Activated T-cell treated with anti-CD3 and anti-CD28 coated beads, Interleukin-2, amount 50 U/mL, for 4 hours (primary cell): ENCODE results near the gene SP3. TPM values are rescaled to one million over a fixed set of nuclear protein-coding genes. Genes with fewer than 3 reads are reported as not detected.

Experiments used
- ATAC-seq, 2 donors: fragments of 200-7000 bp; cut with Tn5 transposase; one replicate each; pipeline ENCODE4 v1.10.0; 2021
- DNase-seq: peaks from one replicate; pipeline ENCODE4 v3.0.0-alpha.2; 2020
- H3K27me3 Mint-ChIP-seq: one replicate; pipeline ENCODE4 v1.8.0; 2021; ENCODE audit warnings: low read depth, mixed read lengths
- H3K36me3 Mint-ChIP-seq: one replicate; pipeline ENCODE4 v1.8.0; 2022; ENCODE audit warnings: mixed read lengths; ENCODE audit not compliant: insufficient read depth
- H3K4me1 Mint-ChIP-seq: one replicate; pipeline ENCODE4 v1.8.0; 2021; ENCODE audit warnings: low read depth, mixed read lengths
- H3K4me3 Mint-ChIP-seq: one replicate; pipeline ENCODE4 v1.8.0; 2021; ENCODE audit warnings: mild to moderate bottlenecking, moderate library complexity, mixed read lengths
- H3K9me3 Mint-ChIP-seq: one replicate; pipeline ENCODE4 v1.8.0; 2021; ENCODE audit warnings: mixed read lengths
- total RNA-seq, 3 donors: library from RNA; stranded (reverse); gene quantifications; one replicate each; pipeline ENCODE4 v1.2.1, GENCODE V29; 2021

SP3 gene
- total RNA-seq, 3 donors from 2014 or later, result 86.5 to 89.9 (median 89.9) TPM

- Mint-ChIP-seq H3K9me3 (no peaks in the 10 kb centered on the region), H3K4me1 (no peaks in the 10 kb centered on the region), H3K4me3 (no peak overlapping the region), H3K27me3 (peaks cover 7% of the 10 kb centered on the region), H3K36me3 (no peaks in the 10 kb centered on the region)
- DNase-seq (no peak), ATAC-seq (no peak)
Measured at GRCh38 chr2:173989160-173989883, 24.1 kb upstream of the SP3 start.

- Mint-ChIP-seq H3K4me1 (peaks cover 3% of the 10 kb centered on the region), H3K9me3 (no peaks in the 10 kb centered on the region), H3K36me3 (no peaks in the 10 kb centered on the region), H3K4me3 (no peak overlapping the region), H3K27me3 (peaks cover 5% of the 10 kb centered on the region)
- DNase-seq, result no peak
- no peak for ATAC-seq
Measured at GRCh38 chr2:173986805-173987204, 21.6 kb upstream of the SP3 start.

- Mint-ChIP-seq H3K36me3 (no peaks in the 10 kb centered on the region), H3K9me3 (no peaks in the 10 kb centered on the region)
- no peak for ATAC-seq
Measured at GRCh38 chr2:173985605-173985992, 20.4 kb upstream of the SP3 start.

GRCh38 chr2:173984866-173985604 is 19.9 kb upstream of the SP3 start:
- no peak for ATAC-seq

More at GRCh38 chr2:173985605-173985992, 20.4 kb upstream of the SP3 start:
- no peak for DNase-seq
- H3K27me3 Mint-ChIP-seq, result peaks cover 6% of the 10 kb centered on the region
- H3K4me1 Mint-ChIP-seq, result peaks cover 3% of the 10 kb centered on the region
- H3K4me3 Mint-ChIP-seq, result no peak overlapping the region

GRCh38 chr2:173983391-173983871 is 18.3 kb upstream of the SP3 start:
- no peak for DNase-seq
- no peaks in the 10 kb centered on the region for H3K9me3 Mint-ChIP-seq
- no peak overlapping the region for H3K4me3 Mint-ChIP-seq
- H3K36me3 Mint-ChIP-seq, result no peaks in the 10 kb centered on the region
- no peak for ATAC-seq
- H3K27me3 Mint-ChIP-seq, result peaks cover 9% of the 10 kb centered on the region
- peaks cover 9% of the 10 kb centered on the region for H3K4me1 Mint-ChIP-seq

More at GRCh38 chr2:173984866-173985604, 19.9 kb upstream of the SP3 start:
- peaks cover 3% of the 10 kb centered on the region for H3K4me1 Mint-ChIP-seq
- DNase-seq, result no peak
- H3K36me3 Mint-ChIP-seq, result no peaks in the 10 kb centered on the region
- no peaks in the 10 kb centered on the region for H3K9me3 Mint-ChIP-seq
- H3K4me3 Mint-ChIP-seq, result no peak overlapping the region
- peaks cover 6% of the 10 kb centered on the region for H3K27me3 Mint-ChIP-seq

- DNase-seq, result no peak
- Mint-ChIP-seq H3K4me3 (no peak overlapping the region), H3K9me3 (no peaks in the 10 kb centered on the region), H3K36me3 (no peaks in the 10 kb centered on the region), H3K27me3 (peaks cover 9% of the 10 kb centered on the region), H3K4me1 (peaks cover 9% of the 10 kb centered on the region)
- ATAC-seq, result no peak
Measured at GRCh38 chr2:173982918-173983317, 17.7 kb upstream of the SP3 start.

GRCh38 chr2:173982182-173982714 is 17.1 kb upstream of the SP3 start:
- ATAC-seq (peak; percentile 26 to 46), DNase-seq (no peak)
- H3K27me3 Mint-ChIP-seq, result peaks cover 9% of the 10 kb centered on the region
- peaks cover 9% of the 10 kb centered on the region for H3K4me1 Mint-ChIP-seq
- H3K9me3 Mint-ChIP-seq, result no peaks in the 10 kb centered on the region
- H3K36me3 Mint-ChIP-seq, result no peaks in the 10 kb centered on the region
- H3K4me3 Mint-ChIP-seq, result no peak overlapping the region

GRCh38 chr2:173981520-173981919 is 16.3 kb upstream of the SP3 start:
- H3K27me3 Mint-ChIP-seq, result peaks cover 9% of the 10 kb centered on the region
- no peaks in the 10 kb centered on the region for H3K9me3 Mint-ChIP-seq
- no peak overlapping the region for H3K4me3 Mint-ChIP-seq
- H3K36me3 Mint-ChIP-seq, result no peaks in the 10 kb centered on the region
- no peak for ATAC-seq
- DNase-seq, result no peak
- peaks cover 9% of the 10 kb centered on the region for H3K4me1 Mint-ChIP-seq

GRCh38 chr2:173979751-173980351 is 14.7 kb upstream of the SP3 start:
- H3K9me3 Mint-ChIP-seq, result no peaks in the 10 kb centered on the region
- H3K36me3 Mint-ChIP-seq, result no peaks in the 10 kb centered on the region
- DNase-seq (no peak), ATAC-seq (no peak)
- H3K27me3 Mint-ChIP-seq, result peaks cover 11% of the 10 kb centered on the region
- H3K4me1 Mint-ChIP-seq, result peaks cover 9% of the 10 kb centered on the region
- no peak overlapping the region for H3K4me3 Mint-ChIP-seq

- peaks cover 12% of the 10 kb centered on the region for H3K27me3 Mint-ChIP-seq
- H3K4me3 Mint-ChIP-seq, result no peak overlapping the region
- DNase-seq (no peak), ATAC-seq (peak; percentile 99 to 100)
- H3K36me3 Mint-ChIP-seq, result no peaks in the 10 kb centered on the region
- no peaks in the 10 kb centered on the region for H3K9me3 Mint-ChIP-seq
- peaks cover 9% of the 10 kb centered on the region for H3K4me1 Mint-ChIP-seq
Measured at GRCh38 chr2:173978447-173978846, 13.3 kb upstream of the SP3 start.

GRCh38 chr2:173972636-173973035 is 7.5 kb upstream of the SP3 start:
- Mint-ChIP-seq H3K36me3 (no peaks in the 10 kb centered on the region), H3K4me1 (peaks cover 3% of the 10 kb centered on the region), H3K27me3 (peaks cover 6% of the 10 kb centered on the region), H3K9me3 (no peaks in the 10 kb centered on the region), H3K4me3 (no peak overlapping the region)
- ATAC-seq (no peak), DNase-seq (no peak)

- peaks cover 3% of the 10 kb centered on the region for H3K4me1 Mint-ChIP-seq
- H3K36me3 Mint-ChIP-seq, result no peaks in the 10 kb centered on the region
- ATAC-seq (no peak), DNase-seq (no peak)
- H3K4me3 Mint-ChIP-seq, result no peak overlapping the region
- no peaks in the 10 kb centered on the region for H3K9me3 Mint-ChIP-seq
- peaks cover 6% of the 10 kb centered on the region for H3K27me3 Mint-ChIP-seq
Measured at GRCh38 chr2:173972165-173972564, 7.0 kb upstream of the SP3 start.

- Mint-ChIP-seq H3K36me3 (no peaks in the 10 kb centered on the region), H3K9me3 (no peaks in the 10 kb centered on the region), H3K4me3 (no peak overlapping the region), H3K4me1 (peaks cover 14% of the 10 kb centered on the region), H3K27me3 (peaks cover 6% of the 10 kb centered on the region)
- DNase-seq, result no peak
- no peak for ATAC-seq
Measured at GRCh38 chr2:173970516-173970924, 5.3 kb upstream of the SP3 start.

GRCh38 chr2:173969886-173970285 is 4.7 kb upstream of the SP3 start:
- Mint-ChIP-seq H3K4me1 (peaks cover 14% of the 10 kb centered on the region), H3K9me3 (no peaks in the 10 kb centered on the region), H3K4me3 (no peak overlapping the region), H3K27me3 (peaks cover 5% of the 10 kb centered on the region), H3K36me3 (no peaks in the 10 kb centered on the region)
- ATAC-seq (no peak), DNase-seq (no peak)
